ENCODE data around the gene SNX30.
A peak's percentile ranks its signal among the peaks of the same experiment; 100 is the strongest.

The SNX30 gene

GRCh38 chr9:112784020-112784785 lies 33.6 kb downstream of the SNX30 start:
- DNase-seq: no peak

GRCh38 chr9:112785986-112786385 lies 35.4 kb downstream of the SNX30 start:
- no peak for DNase-seq

DNA sequence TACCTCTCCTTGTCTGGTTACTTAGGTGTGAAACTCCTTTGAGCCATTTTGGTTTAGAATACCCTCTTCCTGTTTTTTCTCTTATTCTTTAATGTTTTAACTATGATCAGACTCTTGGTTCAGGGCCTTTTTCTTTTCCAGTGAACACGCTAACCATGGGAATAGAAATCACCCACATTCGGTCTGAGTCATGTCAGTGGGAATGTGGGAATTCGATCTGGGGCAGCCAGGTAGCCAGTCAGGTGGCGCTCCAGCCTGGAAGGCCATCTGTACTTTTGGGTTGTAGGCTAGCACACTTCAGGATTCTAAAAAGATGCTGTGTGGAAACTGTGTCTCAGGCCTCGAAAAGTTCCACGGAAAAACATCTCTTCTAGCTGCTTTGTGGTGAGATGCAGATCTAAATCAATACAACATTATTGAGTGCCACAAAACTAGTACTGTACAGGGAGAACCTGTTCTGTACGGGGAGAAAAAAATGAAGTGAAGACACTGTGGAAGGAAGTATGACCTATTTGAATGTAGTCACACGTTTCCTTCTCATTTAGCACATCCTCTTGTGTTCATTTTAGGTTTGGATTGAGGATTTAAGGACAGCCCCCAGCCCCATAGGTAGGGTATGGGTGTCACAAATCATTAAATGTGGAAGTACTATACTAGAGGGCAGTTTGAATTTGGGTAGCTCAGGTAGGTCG lies 36.4 kb downstream of the SNX30 start:
- no peak for DNase-seq

- DNase-seq: no peak
These were observed 37.4 kb downstream of the SNX30 start for GRCh38 chr9:112787978-112788377.

- DNase-seq: no peak
These were observed 38.9 kb downstream of the SNX30 start for GRCh38 chr9:112789473-112789872.

DNA sequence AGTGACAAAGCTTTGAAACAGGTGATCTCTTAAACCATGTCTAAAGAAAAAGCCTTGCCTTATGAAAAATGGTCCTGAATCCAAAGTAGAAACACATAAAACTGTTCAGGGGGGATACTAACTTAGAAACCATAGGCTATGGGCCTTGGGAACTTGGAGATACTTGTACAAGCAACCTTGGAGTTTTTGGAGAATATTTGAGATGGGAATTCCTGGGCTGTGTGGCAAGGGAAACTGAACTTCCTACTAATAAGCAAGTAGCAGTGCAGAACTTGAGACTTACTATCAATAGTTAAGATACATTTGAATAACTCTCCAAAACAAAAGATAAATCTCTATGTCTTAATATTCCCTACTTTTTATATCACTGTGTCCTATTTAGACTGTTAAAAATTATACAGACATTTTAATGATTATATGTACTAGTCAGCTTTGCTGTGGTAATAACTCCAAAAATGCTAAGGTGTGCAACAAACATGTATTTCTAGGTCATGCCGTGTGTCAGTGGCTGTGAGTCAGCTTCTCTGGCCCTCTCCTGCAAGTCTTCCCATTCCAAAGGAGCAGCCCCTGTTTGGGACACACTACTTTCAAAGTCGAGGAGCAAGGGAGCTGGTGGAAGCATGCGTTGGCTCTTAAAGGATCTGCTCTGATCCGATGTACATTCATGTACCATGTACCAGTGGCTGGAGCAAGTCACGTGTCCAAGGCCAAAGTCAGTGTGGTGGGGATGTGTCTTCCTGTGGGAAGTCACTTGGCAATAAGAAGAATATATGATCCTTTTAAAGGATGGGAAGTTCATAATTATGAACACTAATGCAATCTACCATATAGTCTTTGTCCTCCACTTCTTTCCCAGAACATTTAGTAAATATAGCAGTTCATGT lies 39.6 kb downstream of the SNX30 start:
- no peak for DNase-seq

GRCh38 chr9:112792670-112793069 lies 42.1 kb downstream of the SNX30 start:
- no peak for DNase-seq

GRCh38 chr9:112793213-112793810 lies 42.8 kb downstream of the SNX30 start:
- DNase-seq: peak; percentile 91

GRCh38 chr9:112794731-112795130 lies 44.2 kb downstream of the SNX30 start:
- no peak for DNase-seq

DNA sequence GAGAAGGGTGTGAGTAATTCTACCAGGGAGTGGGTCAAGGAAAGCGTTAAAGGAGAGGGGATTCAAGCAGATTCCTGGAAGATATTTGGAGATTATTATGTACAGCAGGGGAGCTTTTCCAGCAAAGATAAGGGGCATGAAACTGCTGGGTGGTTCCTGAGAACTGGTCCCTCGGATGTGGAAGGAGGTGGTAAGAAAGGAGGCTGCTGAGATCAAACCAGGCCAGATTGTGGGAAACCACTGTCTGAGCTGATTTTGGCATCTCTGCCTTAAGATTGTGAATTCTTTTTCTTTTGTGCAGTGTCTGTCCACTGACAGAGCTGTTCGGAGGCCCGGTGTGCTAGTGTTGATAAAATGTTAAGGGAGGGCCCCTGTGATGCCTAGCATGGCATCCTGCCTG lies 45.4 kb downstream of the SNX30 start:
- DNase-seq: no peak

- DNase-seq: no peak
These were observed 45.9 kb downstream of the SNX30 start for GRCh38 chr9:112796485-112796884.

DNA sequence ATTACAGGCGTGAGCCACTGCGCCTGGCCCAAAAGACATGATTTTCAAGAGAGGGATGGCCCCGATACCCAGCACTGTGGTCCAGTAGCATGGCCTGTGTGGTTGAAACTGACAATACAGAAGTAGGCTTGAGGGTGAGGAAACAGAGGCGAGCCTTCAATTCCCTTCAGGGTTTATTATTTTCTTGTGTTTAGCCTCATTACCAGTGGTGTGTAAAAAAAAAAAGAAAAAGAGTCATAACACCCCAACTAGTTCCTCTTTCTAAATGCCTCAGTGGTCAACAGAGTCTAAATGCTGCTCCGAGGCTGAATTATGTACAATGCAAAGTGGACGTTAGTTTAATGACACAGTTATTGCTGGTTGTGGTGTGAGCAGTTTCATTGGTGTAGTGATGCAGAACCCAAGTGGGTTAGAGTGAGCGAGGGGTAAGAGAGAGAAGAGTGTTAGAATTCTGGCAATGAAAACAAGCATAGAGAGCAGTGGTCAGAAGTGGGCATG lies 58.8 kb downstream of the SNX30 start:
- DNase-seq: no peak

DNA sequence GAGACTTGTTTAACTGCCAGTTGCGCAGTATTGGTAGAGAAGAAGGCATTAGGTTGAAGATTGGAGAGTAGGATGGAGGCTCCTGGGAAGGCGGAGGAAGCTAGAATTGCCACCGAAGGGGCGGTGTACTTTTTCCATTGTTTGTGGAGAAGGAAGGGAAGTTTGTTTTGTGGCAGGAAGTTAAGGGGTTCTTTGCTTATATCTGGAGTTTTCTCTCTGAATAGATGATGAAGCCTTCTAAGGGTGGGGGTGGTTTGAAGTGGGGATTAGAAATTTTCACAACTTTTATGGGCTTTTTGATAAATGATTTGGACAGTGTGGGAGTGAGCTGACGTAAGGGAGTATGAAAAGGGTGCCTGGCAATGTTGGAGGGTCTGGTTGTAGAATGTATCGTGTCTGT lies 59.3 kb downstream of the SNX30 start:
- no peak for DNase-seq

DNA sequence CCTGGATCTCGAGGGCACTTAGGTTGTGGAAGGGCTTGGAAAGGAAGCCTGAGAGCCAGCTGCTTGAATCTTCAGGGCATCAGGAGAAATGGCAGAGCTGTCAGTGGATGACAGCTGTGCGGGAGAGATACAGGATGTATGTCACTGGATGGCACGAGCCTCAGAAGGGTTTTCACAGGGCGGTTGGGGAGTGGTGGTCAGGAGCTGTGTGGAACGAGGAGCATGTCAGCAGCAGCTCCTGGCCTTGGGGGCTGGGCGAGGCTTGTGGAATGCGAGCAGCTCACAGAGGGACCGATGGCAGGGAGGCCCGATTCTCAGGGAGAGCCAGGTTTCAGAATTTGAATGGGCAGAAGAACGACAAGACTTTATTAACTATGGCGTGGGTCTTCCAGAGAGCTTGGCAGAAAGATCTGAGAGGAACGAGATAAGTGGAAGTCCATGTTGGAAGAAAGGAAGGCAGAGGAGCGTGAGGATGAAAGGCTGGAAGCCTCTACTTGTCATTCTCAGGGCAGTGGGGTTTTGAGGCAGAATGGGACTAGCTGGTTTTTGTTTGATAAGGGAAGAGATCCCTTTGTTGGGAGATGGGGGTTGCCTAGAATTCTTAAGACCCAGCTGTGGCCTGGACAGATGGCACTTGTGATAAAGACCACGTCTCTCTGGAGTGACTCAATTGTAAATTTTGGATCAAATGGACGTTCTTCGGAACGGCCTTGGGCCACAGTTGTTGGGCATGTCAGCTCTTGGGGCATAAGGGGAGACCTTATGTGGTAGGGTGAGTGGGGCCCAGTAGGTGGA lies 60.3 kb downstream of the SNX30 start:
- no peak for DNase-seq

DNA sequence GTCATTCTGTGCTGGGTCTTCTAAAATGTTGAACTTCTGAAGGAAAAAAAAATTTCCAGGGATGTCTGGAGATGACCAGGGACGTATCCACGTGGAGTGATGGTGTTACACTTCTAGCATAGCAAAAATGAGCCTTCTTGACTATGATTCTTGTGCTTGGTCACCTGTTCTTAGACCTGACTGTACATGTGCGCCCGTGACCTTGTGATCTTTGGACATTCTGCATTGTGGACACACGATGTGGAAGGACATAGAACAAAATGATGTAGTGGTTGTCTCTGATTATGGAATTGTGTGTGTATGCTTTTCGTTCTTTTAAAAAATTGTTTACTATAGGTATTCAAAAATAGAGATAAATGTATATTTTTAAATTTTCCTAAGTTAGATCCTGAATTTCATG lies 61.0 kb downstream of the SNX30 start:
- no peak for DNase-seq

- DNase-seq: no peak
These were observed 65.3 kb downstream of the SNX30 start for GRCh38 chr9:112815868-112816267.

DNA sequence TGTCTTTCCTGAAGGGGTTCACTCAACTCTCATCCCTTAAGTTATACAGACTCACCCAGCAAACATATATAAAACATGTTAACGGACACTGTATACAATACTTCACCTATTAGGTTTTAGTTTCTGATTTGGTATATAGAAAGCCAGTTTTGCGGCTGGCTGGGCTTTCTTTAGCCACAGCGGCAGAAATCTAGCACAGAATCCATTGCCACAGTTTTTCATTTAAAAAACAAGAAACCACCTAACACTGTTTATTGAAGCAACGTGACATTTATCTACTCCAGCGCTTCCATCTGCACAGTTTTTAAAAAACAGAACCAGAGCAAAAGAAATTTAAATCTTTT lies 67.3 kb downstream of the SNX30 start:
- no peak for DNase-seq

DNA sequence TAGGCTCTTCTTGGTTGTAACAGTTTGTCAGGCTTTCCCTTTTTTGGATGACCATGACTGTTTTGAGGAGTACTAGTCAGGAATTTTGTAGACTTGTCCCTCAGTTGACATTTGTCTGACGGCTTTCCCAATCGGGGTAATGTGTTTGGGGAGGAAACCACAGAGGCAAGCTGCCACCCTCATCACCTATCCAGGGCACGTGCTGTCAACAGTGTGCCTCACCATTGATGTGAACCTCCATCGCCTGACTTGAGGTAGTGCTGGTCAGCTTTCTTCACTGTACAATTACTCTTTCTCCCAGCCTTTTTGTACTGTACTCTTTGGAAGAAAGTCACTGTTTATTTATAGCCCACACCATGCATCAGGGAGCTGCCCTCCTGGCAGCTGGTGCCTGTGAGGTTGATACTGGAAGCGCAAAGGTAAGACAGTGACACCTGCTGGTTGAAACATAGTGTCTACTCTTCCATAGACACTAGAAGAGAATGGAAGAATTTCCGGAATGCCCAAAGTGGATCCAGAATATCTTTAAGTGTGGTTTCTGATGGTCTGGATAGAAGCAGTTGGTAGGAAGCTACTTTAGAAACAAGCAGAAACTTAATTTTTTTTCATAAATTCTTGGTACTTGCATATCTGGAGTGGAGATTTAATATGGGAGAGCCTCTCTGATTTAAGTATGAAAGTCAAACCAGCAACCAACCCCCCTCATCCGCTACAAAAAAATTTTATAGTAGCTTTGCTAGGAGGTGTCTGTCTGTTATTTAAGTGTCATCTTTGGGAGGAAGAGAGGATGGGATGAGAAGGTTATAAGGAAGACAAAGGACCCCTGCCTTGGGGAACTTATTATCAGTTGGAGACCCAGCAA lies 69.3 kb downstream of the SNX30 start:
- no peak for DNase-seq

GRCh38 chr9:112820881-112821280 lies 70.3 kb downstream of the SNX30 start:
- DNase-seq: no peak

DNA sequence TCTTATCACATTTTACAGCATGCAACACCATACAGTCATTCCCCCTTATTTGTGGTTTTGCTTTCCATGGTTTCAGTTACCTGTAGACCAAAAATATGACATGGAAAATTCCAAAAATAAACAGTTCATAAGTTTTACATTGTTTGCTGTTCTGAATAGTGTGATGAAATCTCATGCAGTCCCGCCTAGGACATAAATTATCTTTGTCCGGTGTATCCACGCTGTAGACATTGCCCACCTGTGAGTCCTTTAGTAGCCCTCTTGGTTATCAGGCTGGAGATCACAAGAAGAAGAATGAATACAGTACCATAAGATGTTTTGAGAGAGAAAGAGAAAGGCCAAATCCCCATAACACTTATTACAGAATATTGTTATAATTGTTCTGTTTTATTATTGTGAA lies 72.1 kb downstream of the SNX30 start:
- DNase-seq: no peak

GRCh38 chr9:112823257-112823656 lies 72.7 kb downstream of the SNX30 start:
- no peak for DNase-seq
